Pancreas (tissue), 10 donors: ENCODE data around the gene BRAT1. TPM values are rescaled to one million over a fixed set of nuclear protein-coding genes. Genes with fewer than 3 reads are reported as not detected.
A peak's percentile ranks its signal among the peaks of the same experiment; 100 is the strongest.
"Not testable (repeated sequence)": the region's sequence is repeated elsewhere in the genome, so short reads cannot be mapped to it uniquely, and the experiment has no call there.

Experiments
- ATAC-seq, 4 donors: fragments of 200-7000 bp; cut with Tn5 transposase; one replicate each; pipeline versions ENCODE4 v1.8.0 to v1.9.1; 2020; ENCODE audit warnings: mild to moderate bottlenecking in 4 of 4, moderate library complexity in 4 of 4
- DNase-seq, 6 donors: peaks; one replicate each; pipeline ENCODE4 v3.0.0-alpha.2; 2020
- FAIRE-seq: peaks from 2 replicates; lab custom pipeline; 2012; peaks lifted over from hg19 to GRCh38; lab: Jason Lieb, UNC
- H3K27ac ChIP-seq, 4 donors: fragments of 200-600 bp; sonication (generic); 1 replicate in 3 of 4; 2 replicates in 1 of 4; pipeline versions ENCODE4 v1.5.0 to v1.8.0; 2020
- H3K27me3 ChIP-seq, 4 donors: fragments of 200-600 bp; one replicate each; pipeline ENCODE4 v1.8.0; 2021
- H3K36me3 ChIP-seq, 3 donors: fragments of 200-600 bp; sonication (generic) in 1 of 3; one replicate each; pipeline versions ENCODE4 v1.5.0 to v1.8.0; 2020 to 2021
- H3K4me1 ChIP-seq, 3 donors: fragments of 200-600 bp; one replicate each; pipeline ENCODE4 v1.8.0; 2021
- H3K4me3 ChIP-seq, 4 donors: fragments of 200-600 bp; sonication (generic) in 2 of 4; one replicate each; pipeline versions ENCODE4 v1.5.0 to v1.8.0; 2020 to 2021
- H3K9me3 ChIP-seq, 4 donors: fragments of 200-600 bp; one replicate each; pipeline ENCODE4 v1.8.0; 2021
- WGBS, 2 donors: extraction: QIAGEN DNeasy Blood & Tissue Kit; methylation state at CpG; one replicate each; pipeline ENCODE4 v1.1.7; 2013; 5-methylcytosine and 5-hydroxymethylcytosine counted together
- intact Hi-C, 3 donors: fragments of 100-400 bp; cut with DNase I; formaldehyde crosslinking; loops; one replicate each; pipeline versions ENCODE4 v1.11.1 to v1.14.2; 2022
- polyA plus RNA-seq, 2 donors: library from polyadenylated mRNA; stranded (reverse); fragments of 200-250 nt; gene quantifications; one replicate each; pipeline ENCODE4 v1.2.3, GENCODE V29; 2013
- total RNA-seq, 6 donors: library from RNA; stranded (reverse); fragmentation: NEBNext Ultra II Directional in 4 of 6; extraction: Animal tissue kit (Norgen Biotek cat#: 25700) in 4 of 6; gene quantifications; one replicate each; pipeline versions ENCODE4 v1.2.1 to v1.2.4, GENCODE V29; 2021 to 2023
- TF ChIP-seq, protein P1 (sequence below), 4 donors: fragments of 200-600 bp; sonication (generic) in 3 of 4; IDR thresholded peaks; one replicate each; pipeline versions ENCODE4 v1.5.0 to v1.8.0; 2021; ENCODE audit warnings: antibody characterized with exemption in 4 of 4
- donor health status: healthy with polysubstance abuse.
- donor health status: DM: no; HTN: no; CAD: no; lungs with moderate emphysema.
- donor health status: DM: no; HTN: no; CAD: no.
- donor health status: control.
- donor health status: control.
- donor health status: Bipolar disorder and iron deficiency.
- donor health status: DM: yes; HTN: yes; CAD: no.
- donor health status: DM: no; HTN: no; CAD: no.
- donor health status: DM: no; HTN: no; CAD: no.
- donor health status: DM: yes; HTN: yes; CAD: no.

Gene BRAT1
- total and polyA plus RNA-seq, 8 donors = 11.8 to 54.4 (median 15.2) TPM

- peak in 4 of 6 donors; percentile 26 to 86 (median 58) for DNase-seq
- H3K36me3 ChIP-seq, H3K4me3 ChIP-seq, H3K27me3 ChIP-seq, H3K9me3 ChIP-seq, intact Hi-C loops, FAIRE-seq, H3K27ac ChIP-seq: not testable (repeated sequence)
- peak; percentile 8 to 51 (median 38) for ATAC-seq
- H3K4me1 ChIP-seq = peaks cover 17 to 40% (median 19%) of the 10 kb centered on the region in 3 donors
- 23 to 31% methylated on average over 10 to 17 of the region's 17 CpGs for WGBS, 2 donors
These were observed 23.6 kb downstream of the BRAT1 start for GRCh38 chr7:2531796-2532110.

DNA sequence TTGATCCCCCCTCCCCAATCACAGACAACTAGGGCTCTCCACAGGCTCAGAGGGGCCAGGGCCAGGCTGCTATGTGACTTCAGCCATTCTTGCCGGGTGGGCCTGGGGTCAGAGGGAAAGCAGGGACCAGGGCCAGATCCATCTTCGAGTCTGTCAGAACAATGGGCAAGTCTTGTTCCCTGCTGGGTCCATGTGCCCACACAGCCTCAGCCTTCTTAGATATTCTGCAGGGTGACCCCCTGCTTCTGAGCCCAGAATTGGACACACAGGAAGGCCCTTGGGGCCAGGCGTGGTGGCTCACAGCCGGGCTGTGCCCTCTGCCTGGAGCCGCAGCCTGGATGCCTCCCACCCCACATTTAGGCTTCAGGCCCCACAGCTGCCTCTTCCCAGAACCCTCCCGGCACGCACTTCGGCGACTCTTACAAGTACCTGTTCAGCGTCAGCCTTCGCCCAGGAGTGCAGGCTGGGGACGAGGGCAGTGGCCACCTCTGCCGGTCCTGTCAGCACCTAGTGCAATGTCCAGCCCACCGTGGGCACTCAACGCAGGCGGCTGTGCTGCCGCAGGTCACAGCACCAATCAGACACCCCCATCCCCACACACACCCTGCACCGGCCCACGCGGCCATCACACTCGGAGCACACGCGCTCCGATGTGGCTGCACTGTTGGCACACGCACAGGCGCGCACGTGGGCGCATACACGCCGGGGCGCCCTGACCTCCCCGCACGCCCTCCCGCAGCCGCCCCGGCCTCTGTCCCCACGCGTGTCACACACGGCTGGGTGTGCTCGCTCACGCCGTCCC lies 24.1 kb downstream of the BRAT1 start:
- Histone ChIP-seq H3K27ac (peak overlapping the region in 3 of 4 donors; percentile 32 to 67 (median 45)), H3K4me1 (peaks cover 19 to 46% (median 23%) of the 10 kb centered on the region in 3 donors)
- FAIRE-seq, H3K9me3 ChIP-seq, intact Hi-C loops, H3K36me3 ChIP-seq, H3K27me3 ChIP-seq, H3K4me3 ChIP-seq: not testable (repeated sequence)
- 18 to 26% methylated on average over 28 to 43 of the region's 43 CpGs for WGBS, 2 donors
- peak in 5 of 6 donors; percentile 45 to 81 (median 62) for DNase-seq
- ATAC-seq = peak; percentile 11 to 39 (median 32)

DNA sequence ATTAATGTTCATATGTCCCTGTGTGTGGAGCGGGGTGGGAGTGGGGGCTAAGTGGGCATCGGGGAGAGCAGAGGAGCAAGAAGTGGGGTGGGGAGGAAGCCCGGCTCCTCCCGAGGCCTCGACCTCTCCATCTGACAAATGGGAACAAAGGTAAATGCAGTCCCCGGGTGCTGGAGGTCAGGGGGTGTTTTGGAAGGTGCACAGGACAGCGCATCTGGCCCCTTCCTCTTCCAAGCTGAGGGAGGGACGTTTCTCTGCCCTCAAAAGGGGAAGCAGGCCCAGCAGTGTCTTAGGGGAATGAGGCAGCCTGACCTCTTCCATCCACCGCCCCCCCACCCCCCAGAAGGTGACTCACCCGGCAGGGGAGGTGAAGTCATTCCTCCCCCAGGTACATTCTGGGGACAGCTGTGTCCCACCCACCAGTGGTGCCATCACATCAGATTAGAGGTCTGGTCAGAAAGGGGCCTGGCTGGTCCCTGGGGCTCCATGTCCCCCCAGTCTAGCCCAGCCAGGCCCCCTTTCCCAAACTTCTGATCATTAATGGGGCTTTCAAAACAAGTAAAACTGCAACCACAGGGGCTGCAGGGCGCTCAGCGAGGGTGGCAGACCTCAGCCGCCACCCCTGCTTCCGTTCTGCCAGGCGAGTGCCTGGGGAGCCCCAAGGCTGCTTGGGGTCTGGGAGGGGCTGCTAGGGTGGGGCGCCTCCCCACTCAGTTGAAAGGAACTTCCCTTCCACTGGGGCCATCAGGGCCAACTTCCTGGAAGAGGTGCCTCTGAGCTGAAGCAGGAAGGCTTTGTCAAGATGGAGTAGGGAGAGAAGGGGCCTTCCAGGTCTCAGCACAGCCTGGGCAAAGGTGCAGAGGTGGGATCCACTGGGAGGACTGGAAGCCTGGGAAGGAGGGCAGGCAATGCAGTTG lies 25.0 kb downstream of the BRAT1 start:
- peaks cover 25 to 54% (median 31%) of the 10 kb centered on the region in 3 donors for H3K4me1 ChIP-seq
- TF ChIP-seq, protein P1, sequence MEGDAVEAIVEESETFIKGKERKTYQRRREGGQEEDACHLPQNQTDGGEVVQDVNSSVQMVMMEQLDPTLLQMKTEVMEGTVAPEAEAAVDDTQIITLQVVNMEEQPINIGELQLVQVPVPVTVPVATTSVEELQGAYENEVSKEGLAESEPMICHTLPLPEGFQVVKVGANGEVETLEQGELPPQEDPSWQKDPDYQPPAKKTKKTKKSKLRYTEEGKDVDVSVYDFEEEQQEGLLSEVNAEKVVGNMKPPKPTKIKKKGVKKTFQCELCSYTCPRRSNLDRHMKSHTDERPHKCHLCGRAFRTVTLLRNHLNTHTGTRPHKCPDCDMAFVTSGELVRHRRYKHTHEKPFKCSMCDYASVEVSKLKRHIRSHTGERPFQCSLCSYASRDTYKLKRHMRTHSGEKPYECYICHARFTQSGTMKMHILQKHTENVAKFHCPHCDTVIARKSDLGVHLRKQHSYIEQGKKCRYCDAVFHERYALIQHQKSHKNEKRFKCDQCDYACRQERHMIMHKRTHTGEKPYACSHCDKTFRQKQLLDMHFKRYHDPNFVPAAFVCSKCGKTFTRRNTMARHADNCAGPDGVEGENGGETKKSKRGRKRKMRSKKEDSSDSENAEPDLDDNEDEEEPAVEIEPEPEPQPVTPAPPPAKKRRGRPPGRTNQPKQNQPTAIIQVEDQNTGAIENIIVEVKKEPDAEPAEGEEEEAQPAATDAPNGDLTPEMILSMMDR (IDR thresholded peaks at IDR 0.05) = no peak
- peak overlapping the region; percentile 32 to 67 (median 40) for H3K27ac ChIP-seq
- intact Hi-C loops = no loop called here
- peaks cover 0 to 9% (median 0%) of the 10 kb centered on the region in 3 donors for H3K36me3 ChIP-seq
- no peaks in the 10 kb centered on the region for H3K9me3 ChIP-seq
- WGBS, 2 donors = 74 to 77% methylated on average over 16 of the region's 16 CpGs
- no peaks in the 10 kb centered on the region for H3K27me3 ChIP-seq
- H3K4me3 ChIP-seq = no peak overlapping the region
- ATAC-seq (peak in 3 of 4 donors; percentile 1 to 11 (median 5)), FAIRE-seq (no peak), DNase-seq (peak in 3 of 6 donors; percentile 47 to 70 (median 59))

DNA sequence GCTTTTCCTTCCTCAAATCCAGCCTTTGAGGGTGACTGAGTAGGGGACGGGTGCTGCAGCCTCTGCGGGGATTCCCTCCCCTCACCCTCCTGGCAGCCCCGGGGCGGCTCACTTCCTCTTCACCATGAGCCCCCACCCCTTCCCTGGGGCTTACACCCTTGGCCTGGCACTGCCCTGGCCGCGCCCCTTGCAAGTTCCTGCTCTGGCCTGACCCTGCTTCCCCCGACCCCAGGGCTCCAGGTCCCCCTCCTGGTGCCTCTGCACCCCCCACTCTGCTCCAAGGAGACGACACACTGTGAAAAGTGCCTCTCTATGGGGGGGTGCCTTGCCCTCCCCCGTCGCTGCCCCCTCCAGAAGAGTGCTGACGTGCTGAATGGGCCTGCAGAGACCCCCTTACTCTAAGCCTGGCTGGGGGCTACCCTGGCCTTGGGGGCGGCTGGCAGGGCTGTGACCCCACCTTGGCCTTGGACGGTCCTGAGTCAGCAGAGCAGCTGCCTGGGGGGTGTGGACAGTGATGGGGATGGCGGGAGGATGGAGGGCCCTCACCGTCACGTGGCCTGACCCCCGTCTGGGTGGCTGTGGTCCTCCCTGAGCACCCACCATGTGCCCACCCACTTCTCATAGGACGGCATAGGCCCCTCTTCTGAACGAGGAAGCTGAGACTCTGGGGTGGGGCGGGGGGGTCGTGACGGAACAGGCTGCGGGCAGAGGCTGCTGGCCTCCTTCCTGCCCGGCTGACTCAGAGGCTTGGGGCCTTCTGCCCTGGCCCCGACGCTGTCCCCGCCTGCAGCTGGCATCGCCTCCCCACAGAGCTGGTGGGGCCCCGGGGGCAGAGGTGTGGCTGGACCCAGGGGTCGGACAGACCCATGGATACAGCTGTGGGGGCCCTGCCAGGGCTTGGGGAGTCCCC lies 25.9 kb downstream of the BRAT1 start:
- no peaks in the 10 kb centered on the region for H3K9me3 ChIP-seq
- no peak for FAIRE-seq
- intact Hi-C loops = no loop called here
- H3K27ac ChIP-seq = peak overlapping the region; percentile 32 to 67 (median 40)
- H3K36me3 ChIP-seq = peaks cover 0 to 9% (median 0%) of the 10 kb centered on the region in 3 donors
- 59 to 64% methylated on average over 27 to 30 of the region's 30 CpGs for WGBS, 2 donors
- ATAC-seq = peak; percentile 1 to 42 (median 12)
- peaks cover 35 to 64% (median 40%) of the 10 kb centered on the region in 3 donors for H3K4me1 ChIP-seq
- no peaks in the 10 kb centered on the region for H3K27me3 ChIP-seq
- TF ChIP-seq, protein P1 (IDR thresholded peaks at IDR 0.05) = no peak
- H3K4me3 ChIP-seq = no peak overlapping the region
- DNase-seq = peak; percentile 45 to 84 (median 71)

GRCh38 chr7:2528481-2529095 lies 26.7 kb downstream of the BRAT1 start:
- Histone ChIP-seq H3K4me3 (no peak overlapping the region), H3K36me3 (peaks cover 0 to 9% (median 0%) of the 10 kb centered on the region in 3 donors), H3K27me3 (no peaks in the 10 kb centered on the region), H3K9me3 (no peaks in the 10 kb centered on the region), H3K4me1 (peaks cover 36 to 68% (median 46%) of the 10 kb centered on the region in 3 donors), H3K27ac (peak overlapping the region in 2 of 4 donors; percentile 32 to 67)
- TF ChIP-seq, protein P1 (IDR thresholded peaks at IDR 0.05) = no peak
- ATAC-seq (no peak), FAIRE-seq (no peak), DNase-seq (peak in 4 of 6 donors; percentile 31 to 79 (median 52))
- 63 to 67% methylated on average over 18 of the region's 18 CpGs for WGBS, 2 donors
- intact Hi-C loops = no loop called here
